K562 (cell line): ENCODE measurements around the gene FOXA3. TPM values are rescaled to one million over a fixed set of nuclear protein-coding genes. Genes with fewer than 3 reads are reported as not detected.

Experiments used
- ARID4B ChIP-seq: sonication (generic); formaldehyde crosslinking; IDR thresholded peaks from 2 replicates; pipeline ENCODE4 v1.8.0; 2022; ENCODE audit warnings: mild to moderate bottlenecking, missing genetic modification reagents
- BCLAF1 ChIP-seq, 2 experiments: fragments of 450-650 bp in 1 of 2; IDR thresholded peaks; 2 replicates each; pipeline ENCODE4 v1.6.1; 2011 to 2017; ENCODE audit warnings: low read depth in 2 of 2, antibody characterized with exemption in 1 of 2, borderline replicate concordance in 1 of 2, low read length in 1 of 2, mild to moderate bottlenecking in 1 of 2, mixed read lengths in 1 of 2; ENCODE audit not compliant: control insufficient read depth in 1 of 2
- CGGBP1 ChIP-seq: fragments of 250-450 bp; sonication (Bioruptor Pico); IDR thresholded peaks from 2 replicates; pipeline ENCODE4 v1.9.0; 2021; ENCODE audit warnings: mild to moderate bottlenecking
- CTCFL ChIP-seq: IDR thresholded peaks from 2 replicates; pipeline ENCODE4 v1.6.1; 2011; ENCODE audit warnings: borderline replicate concordance, low read depth, mild to moderate bottlenecking, moderate library complexity, low read length; ENCODE audit not compliant: insufficient read depth, poor library complexity, severe bottlenecking
- KDM1A ChIP-seq, 2 experiments: fragments of 450-650 bp; IDR thresholded peaks; 2 replicates each; pipeline ENCODE4 v1.6.1; 2016; ENCODE audit warnings: mild to moderate bottlenecking in 2 of 2
- PKNOX1 ChIP-seq: fragments of 450-650 bp; IDR thresholded peaks from 2 replicates; pipeline ENCODE4 v1.6.1; 2016
- ZBTB43 ChIP-seq: sonication (generic); formaldehyde crosslinking; IDR thresholded peaks from 2 replicates; pipeline ENCODE4 v1.8.0; 2023; ENCODE audit warnings: mild to moderate bottlenecking, missing genetic modification reagents
- ZNF778 ChIP-seq: fragments of 450-650 bp; formaldehyde crosslinking; IDR thresholded peaks from 2 replicates; pipeline ENCODE4 v1.4.0; 2020; ENCODE audit warnings: mild to moderate bottlenecking, moderate library complexity
- ZNF780A ChIP-seq: fragments of 250-450 bp; sonication (Bioruptor Pico); IDR thresholded peaks from 2 replicates; pipeline ENCODE4 v1.5.0; 2021; ENCODE audit warnings: mild to moderate bottlenecking
- ZNF830 ChIP-seq: fragments of 250-450 bp; sonication (Bioruptor Pico); IDR thresholded peaks from 2 replicates; pipeline ENCODE4 v1.5.0; 2021; ENCODE audit warnings: mild to moderate bottlenecking
- polyA plus RNA-seq, 8 experiments: library from polyadenylated mRNA; depleted of rRNA in 4 of 8; stranded (reverse) in 5 of 8; unstranded in 3 of 8; fragments of >200 nt; fragmentation: Nextera tagmentation in 2 of 8; fragmentation: Illumina TruSeq in 1 of 8; extraction: Ambion mirVana in 2 of 8; extraction: Trizol in 1 of 8; gene quantifications; 2 replicates each; pipeline versions ENCODE4 v1.2.1 to v1.2.3, GENCODE V29; 2011 to 2014; ENCODE audit warnings: inconsistent platforms in 1 of 8, missing spikeins in 1 of 8
- total RNA-seq, 7 experiments: library from RNA; depleted of rRNA in 6 of 7; stranded (reverse); fragments of >200 nt in 6 of 7; fragmentation: Illumina TruSeq in 2 of 7; extraction: Trizol in 2 of 7; gene quantifications; 2 replicates each; pipeline versions ENCODE4 v1.2.1 to v1.2.3, GENCODE V29; 2011 to 2021; ENCODE audit warnings: low replicate concordance in 1 of 7

The FOXA3 gene
- total and polyA plus RNA-seq, 9 of the 15 experiments (the other 6 are each of a cell fraction or from before 2014, with no cell fraction given), result 1.3 to 15.5 (median 4.7) TPM

- TF ChIP-seq BCLAF1 (IDR thresholded peaks at IDR 0.05; ENCODE audit: borderline replicate concordance in 1 of 2, control insufficient read depth in 1 of 2, low read depth in 2 of 2, low read length in 1 of 2), result no peak
- no peak for TF ChIP-seq CTCFL
- no peak for TF ChIP-seq PKNOX1
- peak; percentile 53; the same call in 1 of the 2 replicates for TF ChIP-seq ARID4B (CRISPR knock-in tag)
- no peak for TF ChIP-seq CGGBP1 (CRISPR knock-in tag)
- TF ChIP-seq ZNF778 (CRISPR knock-in tag), result no peak
- no peak for TF ChIP-seq ZNF780A (CRISPR knock-in tag)
- peak; percentile 85 to 94 for TF ChIP-seq KDM1A (IDR thresholded peaks at IDR 0.05)
- no peak for TF ChIP-seq ZBTB43
- no peak for TF ChIP-seq ZNF830 (CRISPR knock-in tag)
Observed at GRCh38 chr19:45902651-45903625, 38.8 kb downstream of the FOXA3 start (continued).
